RWPE2 (cell line): Measurements from ENCODE around the gene MELK.

Experiments
- ATAC-seq: fragments of 200-7000 bp; cut with Tn5 transposase; 3 replicates; pipeline ENCODE4 v1.9.1; 2021; ENCODE audit warnings: low read depth
- DNase-seq: peaks from one replicate; pipeline ENCODE4 v3.0.0-alpha.2; 2020; ENCODE audit warnings: low spot score
- H3K27ac ChIP-seq: fragments of 450-650 bp; 2 replicates; pipeline ENCODE4 v1.5.1; 2017; ENCODE audit warnings: mild to moderate bottlenecking; ENCODE audit not compliant: poor library complexity, severe bottlenecking
- H3K27me3 ChIP-seq: fragments of 250-450 bp; sonication (Bioruptor Pico); 2 replicates; pipeline ENCODE4 v1.5.1; 2021; ENCODE audit warnings: mild to moderate bottlenecking, moderate library complexity; ENCODE audit not compliant: insufficient read depth, poor library complexity, severe bottlenecking
- H3K36me3 ChIP-seq: fragments of 250-450 bp; sonication (Bioruptor Pico); 2 replicates; pipeline ENCODE4 v1.5.1; 2020; ENCODE audit warnings: low read depth, mild to moderate bottlenecking, moderate library complexity
- H3K4me1 ChIP-seq: fragments of 250-450 bp; sonication (Bioruptor Pico); 2 replicates; pipeline ENCODE4 v1.5.1; 2021; ENCODE audit warnings: mild to moderate bottlenecking, moderate library complexity; ENCODE audit not compliant: insufficient read depth, poor library complexity, severe bottlenecking
- H3K4me3 ChIP-seq: fragments of 250-450 bp; sonication (Bioruptor Pico); 2 replicates; pipeline ENCODE4 v1.5.1; 2021; ENCODE audit warnings: mild to moderate bottlenecking, moderate library complexity; ENCODE audit not compliant: severe bottlenecking
- H3K9me3 ChIP-seq: fragments of 250-450 bp; sonication (Bioruptor Pico); 2 replicates; pipeline ENCODE4 v1.5.1; 2021; ENCODE audit warnings: mild to moderate bottlenecking, moderate library complexity; ENCODE audit not compliant: severe bottlenecking
- CTCF ChIP-seq: fragments of 450-650 bp; IDR thresholded peaks from one replicate; pipeline ENCODE4 v1.5.1; 2017; ENCODE audit warnings: mild to moderate bottlenecking, moderate library complexity; ENCODE audit not compliant: poor library complexity, severe bottlenecking

The MELK gene

GRCh38 chr9:36713515-36714490 lies 141.1 kb downstream of the MELK start:
- ATAC-seq (no peak), DNase-seq (no peak)
- Histone ChIP-seq H3K4me1 (no peaks in the 10 kb centered on the region), H3K36me3 (no peaks in the 10 kb centered on the region), H3K27ac (no peak overlapping the region), H3K9me3 (no peaks in the 10 kb centered on the region), H3K27me3 (peaks cover 11% of the 10 kb centered on the region), H3K4me3 (no peak overlapping the region)
- no peak for TF ChIP-seq CTCF

- peaks cover 11% of the 10 kb centered on the region for H3K27me3 ChIP-seq
- no peak overlapping the region for H3K27ac ChIP-seq
- H3K4me3 ChIP-seq = no peak overlapping the region
- no peaks in the 10 kb centered on the region for H3K4me1 ChIP-seq
- no peaks in the 10 kb centered on the region for H3K36me3 ChIP-seq
- no peak for TF ChIP-seq CTCF
- no peak for DNase-seq
- no peaks in the 10 kb centered on the region for H3K9me3 ChIP-seq
- ATAC-seq = no peak
These were observed 143.8 kb downstream of the MELK start for GRCh38 chr9:36716496-36716895.

- no peak for DNase-seq
- no peak for ATAC-seq
- no peaks in the 10 kb centered on the region for H3K4me1 ChIP-seq
- peaks cover 11% of the 10 kb centered on the region for H3K27me3 ChIP-seq
- TF ChIP-seq CTCF = no peak
- H3K27ac ChIP-seq = no peak overlapping the region
- H3K4me3 ChIP-seq = no peak overlapping the region
- no peaks in the 10 kb centered on the region for H3K36me3 ChIP-seq
- H3K9me3 ChIP-seq = no peaks in the 10 kb centered on the region
These were observed 144.6 kb downstream of the MELK start for GRCh38 chr9:36717276-36717675.

DNA sequence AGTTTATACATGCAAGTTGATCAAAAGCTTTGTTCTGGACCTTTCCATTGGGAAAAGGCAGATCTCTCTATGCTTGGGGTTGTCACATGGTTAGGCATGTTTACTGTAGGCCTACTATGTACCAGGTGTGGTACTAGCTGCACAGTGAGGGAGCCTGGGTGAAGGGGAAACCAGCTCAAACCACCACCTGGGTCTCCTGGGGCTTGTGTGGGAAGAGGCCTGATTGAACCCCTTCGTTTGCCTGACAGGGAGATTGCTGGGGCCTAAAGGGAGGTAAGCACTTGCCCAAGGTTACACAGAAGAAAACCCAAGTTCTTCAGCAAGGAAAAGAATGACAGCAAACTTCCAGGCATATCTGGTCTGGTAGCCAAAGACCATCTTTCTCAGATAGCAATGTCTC lies 145.9 kb downstream of the MELK start:
- no peak overlapping the region for H3K4me3 ChIP-seq
- no peak for ATAC-seq
- DNase-seq = no peak
- H3K4me1 ChIP-seq = no peaks in the 10 kb centered on the region
- H3K36me3 ChIP-seq = no peaks in the 10 kb centered on the region
- H3K27ac ChIP-seq = no peak overlapping the region
- no peaks in the 10 kb centered on the region for H3K9me3 ChIP-seq
- no peak for TF ChIP-seq CTCF
- peaks cover 11% of the 10 kb centered on the region for H3K27me3 ChIP-seq

GRCh38 chr9:36720043-36720442 lies 147.3 kb downstream of the MELK start:
- peaks cover 11% of the 10 kb centered on the region for H3K27me3 ChIP-seq

More at GRCh38 chr9:36720043-36720442, 147.3 kb downstream of the MELK start:
- ATAC-seq (no peak), DNase-seq (no peak)
- Histone ChIP-seq H3K9me3 (no peaks in the 10 kb centered on the region), H3K36me3 (no peaks in the 10 kb centered on the region), H3K27ac (no peak overlapping the region), H3K4me3 (no peak overlapping the region), H3K4me1 (no peaks in the 10 kb centered on the region)
- TF ChIP-seq CTCF = no peak
